NCI-H82 treated with DMSO at 0.1 percent for 48 hours (cell line): ENCODE measurements around the gene GTPBP2.
"Not testable (repeated sequence)": the region's sequence is repeated elsewhere in the genome, so short reads cannot be mapped to it uniquely, and the experiment has no call there.

ENCODE experiments used
- DNase-seq: peaks from one replicate; lab custom pipeline; 2025; ENCODE audit not compliant: unreplicated experiment; lab: John Stamatoyannopoulos, UW

The GTPBP2 gene

GRCh38 chr6:43658161-43658560, 29.1 kb upstream of the GTPBP2 start:
- DNase-seq = no peak

- DNase-seq = no peak
Observed at GRCh38 chr6:43657221-43657802, 28.2 kb upstream of the GTPBP2 start.

GRCh38 chr6:43652822-43653221, 23.8 kb upstream of the GTPBP2 start:
- not testable (repeated sequence) for DNase-seq

GRCh38 chr6:43648248-43648647, 19.2 kb upstream of the GTPBP2 start:
- no peak for DNase-seq

GRCh38 chr6:43647613-43648012, 18.5 kb upstream of the GTPBP2 start:
- no peak for DNase-seq

GRCh38 chr6:43645613-43645964, 16.5 kb upstream of the GTPBP2 start:
- no peak for DNase-seq

GRCh38 chr6:43644940-43645612, 16.0 kb upstream of the GTPBP2 start, which contains the start of gene RSPH9:
TSS of gene RSPH9 (plus strand) at chr6:43645036. CDS start at chr6:43645099, 63 bp downstream.
- peak; percentile 44 for DNase-seq

GRCh38 chr6:43639984-43640800, 11.1 kb upstream of the GTPBP2 start:
- no peak for DNase-seq

- DNase-seq = no peak
Observed at GRCh38 chr6:43636308-43636659, 7.2 kb upstream of the GTPBP2 start.

- DNase-seq = peak; percentile 74
Observed at GRCh38 chr6:43635387-43636307, 6.6 kb upstream of the GTPBP2 start, which contains the start of gene MAD2L1BP. TSS of gene MAD2L1BP (plus strand) at chr6:43635840. CDS start at chr6:43635876, 36 bp downstream.

GRCh38 chr6:43634702-43635303, 5.7 kb upstream of the GTPBP2 start:
- peak; percentile 100 for DNase-seq

- not testable (repeated sequence) for DNase-seq
Observed at GRCh38 chr6:43633002-43633401, 3.9 kb upstream of the GTPBP2 start.

GRCh38 chr6:43630980-43631619, 2.0 kb upstream of the GTPBP2 start:
- no peak for DNase-seq

- peak; percentile 98 for DNase-seq
Observed at GRCh38 chr6:43629505-43630300, 639 bp upstream of the GTPBP2 start.

- peak; percentile 36 for DNase-seq
Observed at GRCh38 chr6:43628393-43629103, 516 bp downstream of the GTPBP2 start.

GRCh38 chr6:43627008-43627825, 1.8 kb downstream of the GTPBP2 start:
- no peak for DNase-seq

GRCh38 chr6:43625393-43625992, 3.6 kb downstream of the GTPBP2 start:
- no peak for DNase-seq
